Loucy (cell line): ENCODE results near the gene NRIP3.

Experiments used
- CTCF ChIP-seq: fragments of 200-600 bp; sonication (generic); conservative IDR thresholded peaks from 2 replicates; pipeline ENCODE4 v1.5.1; 2014; ENCODE audit warnings: mild to moderate bottlenecking, antibody characterized with exemption, low read length
- EZH2phosphoT487 ChIP-seq: fragments of 200-600 bp; IDR thresholded peaks from 2 replicates; pipeline ENCODE4 v1.6.1; 2018; ENCODE audit warnings: antibody characterized with exemption, mild to moderate bottlenecking, moderate library complexity, borderline replicate concordance

- TF ChIP-seq CTCF (no peak), EZH2phosphoT487 (no peak)
These were observed 66.1 kb downstream of the NRIP3 start for GRCh38 chr11:8937659-8938058.
